Measurements from ENCODE around the gene CNNM4.
A peak's percentile ranks its signal among the peaks of the same experiment; 100 is the strongest.

CNNM4 gene

DNA sequence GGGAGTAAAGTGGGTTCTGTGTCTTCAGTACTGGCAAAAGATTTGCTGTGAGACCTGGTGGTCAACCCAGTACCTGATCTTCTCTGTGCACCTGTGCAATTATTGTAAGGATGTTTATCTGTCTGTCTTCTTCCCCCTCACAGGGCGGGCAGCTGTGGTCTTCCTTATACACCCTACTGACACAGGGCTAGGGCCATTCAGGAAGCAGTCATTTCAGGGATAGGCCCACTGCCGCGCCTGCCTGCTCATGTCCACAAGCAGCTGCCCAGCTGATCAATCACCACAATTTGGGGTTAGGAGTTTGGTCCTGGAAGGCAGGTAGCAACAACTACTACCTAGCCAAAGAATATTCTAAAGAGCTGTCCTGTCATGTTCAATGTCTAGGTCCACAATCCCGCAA lies 1.2 kb upstream of the CNNM4 start:
- DNase-seq (ENCODE audit: low spot score), result no peak

- no peak for DNase-seq (ENCODE audit: low spot score)
Observed at GRCh38 chr2:96760986-96761832, 507 bp downstream of the CNNM4 start.

- DNase-seq (ENCODE audit: low spot score), result no peak
Observed at GRCh38 chr2:96762529-96763311, 2.0 kb downstream of the CNNM4 start.

DNA sequence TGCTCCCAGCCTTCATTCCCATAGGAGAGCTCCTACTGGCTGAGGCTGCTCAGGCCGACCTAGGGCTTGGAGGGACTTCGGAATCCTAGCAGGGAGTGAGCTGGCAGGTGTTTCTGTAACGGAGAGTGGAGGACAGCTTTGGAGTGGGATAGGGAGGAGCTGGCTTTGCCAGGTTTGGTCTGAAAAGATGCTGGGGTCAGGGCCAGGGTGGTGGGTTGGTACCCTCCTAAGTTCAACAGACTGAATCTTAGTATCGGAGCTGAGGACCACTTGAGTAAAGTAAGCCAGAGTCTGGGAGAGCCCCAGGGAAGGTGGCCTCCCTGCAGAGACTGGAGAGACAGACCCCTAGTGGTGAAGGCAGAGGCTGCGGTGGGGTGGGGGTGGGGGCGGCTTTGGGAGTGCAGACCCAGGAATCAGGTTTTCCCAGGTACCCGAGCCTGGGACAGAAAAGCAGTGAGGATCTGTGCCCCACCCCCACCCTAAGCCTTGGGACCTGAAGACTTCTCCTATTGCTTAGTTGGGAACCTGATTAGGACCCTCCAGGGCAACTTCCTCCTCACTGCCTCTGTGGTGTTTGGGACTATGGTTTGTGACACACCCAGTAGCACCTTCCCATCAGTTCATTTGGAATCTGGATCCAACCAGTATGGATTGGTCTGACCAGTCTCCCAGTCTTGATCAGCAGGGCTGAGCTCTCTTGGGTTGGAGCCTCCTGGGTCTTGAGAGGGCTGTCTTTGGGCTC lies 3.0 kb downstream of the CNNM4 start:
- peak; percentile 45 for DNase-seq (ENCODE audit: low spot score)

DNA sequence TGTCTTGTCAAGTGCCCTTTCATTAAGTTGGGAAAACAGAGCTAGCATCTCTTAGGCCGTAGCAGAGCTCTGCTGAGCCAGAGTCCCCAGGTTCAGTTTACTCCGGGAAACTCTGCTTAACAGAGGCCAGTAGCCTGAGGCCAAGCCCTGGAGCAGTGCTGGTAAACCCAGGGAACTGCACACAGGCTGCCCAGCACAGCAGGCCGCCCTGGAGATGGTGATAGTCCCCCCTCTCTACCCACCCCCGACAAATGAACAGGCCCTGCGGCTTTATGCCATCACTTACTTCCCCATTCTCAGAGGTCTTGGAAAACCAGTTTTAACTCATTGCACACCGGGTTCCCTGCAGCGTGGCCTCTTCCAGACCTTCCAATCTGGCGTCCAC lies 3.5 kb downstream of the CNNM4 start:
- DNase-seq (ENCODE audit: low spot score), result no peak

DNA sequence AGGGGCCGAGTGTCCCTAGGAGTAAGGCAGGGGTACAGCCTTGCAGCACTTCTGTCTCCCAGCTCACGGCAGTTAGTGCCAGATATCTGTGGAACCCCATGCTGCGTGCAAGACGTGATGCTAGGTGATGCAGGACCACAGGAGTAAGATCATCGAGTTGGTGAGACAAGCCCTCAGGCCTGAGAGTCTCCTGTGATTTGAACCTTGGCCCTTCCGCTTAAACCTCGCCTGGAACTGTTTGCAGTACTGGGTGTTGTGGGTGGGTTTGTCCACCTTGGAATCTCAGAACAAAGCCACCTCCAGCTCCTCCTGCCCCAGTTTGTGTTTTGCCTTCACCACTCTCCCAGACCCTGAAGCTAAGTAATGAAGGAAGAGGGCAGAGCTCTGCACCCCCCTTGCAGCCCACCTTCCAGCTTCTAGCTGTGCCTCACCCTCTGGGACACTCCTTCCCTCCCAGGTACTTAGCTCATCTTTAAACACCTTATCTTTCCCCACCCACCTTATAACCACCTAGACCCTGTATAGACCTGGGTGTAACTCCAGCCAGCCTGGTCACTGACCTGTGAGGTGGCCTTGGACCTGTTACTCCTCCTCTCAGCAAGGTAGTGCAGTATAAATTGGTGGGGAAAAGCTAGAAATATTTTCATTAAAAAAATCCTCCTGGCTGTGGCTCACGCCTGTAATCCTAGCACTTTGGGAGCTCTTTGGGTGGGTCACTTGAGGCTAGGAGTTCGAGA lies 6.6 kb downstream of the CNNM4 start:
- no peak for DNase-seq (ENCODE audit: low spot score)

DNA sequence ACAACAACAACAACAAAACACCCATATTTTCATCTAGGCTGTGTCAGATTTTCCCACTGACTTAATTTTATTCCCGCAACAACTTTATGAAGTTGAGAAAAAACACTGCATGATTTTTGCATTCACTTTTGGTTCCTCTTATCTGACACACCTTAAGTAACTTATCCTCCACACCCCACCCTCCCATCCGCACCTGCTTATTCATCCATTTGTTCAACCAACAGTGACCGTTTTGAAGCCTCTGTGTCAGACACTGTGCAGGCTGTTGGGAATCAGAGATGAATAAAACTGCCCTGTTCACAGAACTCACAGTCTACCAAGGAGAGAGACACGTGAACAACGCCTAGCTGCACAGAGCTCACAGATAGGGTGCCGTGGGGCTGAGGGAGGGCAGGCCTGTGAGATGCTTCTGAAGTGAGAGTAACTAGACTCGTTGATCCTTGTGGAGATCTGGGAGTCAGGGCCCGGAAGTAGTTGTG lies 7.4 kb downstream of the CNNM4 start:
- DNase-seq (ENCODE audit: low spot score), result no peak

DNA sequence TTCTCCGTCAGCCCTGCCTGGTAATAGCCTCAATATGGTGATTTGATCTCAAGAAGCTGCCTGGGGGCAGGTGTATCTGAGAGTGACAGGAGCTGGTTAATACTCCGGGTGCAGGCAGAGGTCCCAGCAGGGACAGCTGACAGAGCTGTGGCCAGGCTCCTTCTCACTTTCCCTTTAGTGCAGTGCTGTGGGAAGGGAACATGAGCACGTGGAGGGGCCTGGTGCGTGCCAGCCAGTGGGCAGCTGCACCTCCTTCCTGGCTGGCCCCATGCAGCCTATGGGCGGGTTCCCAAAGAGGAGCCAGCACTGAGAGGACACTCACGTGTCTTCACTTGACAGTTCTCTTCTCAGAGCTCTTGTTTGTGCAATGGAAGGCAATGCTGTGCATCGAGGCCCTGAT lies 9.1 kb downstream of the CNNM4 start:
- DNase-seq (ENCODE audit: low spot score), result no peak

DNA sequence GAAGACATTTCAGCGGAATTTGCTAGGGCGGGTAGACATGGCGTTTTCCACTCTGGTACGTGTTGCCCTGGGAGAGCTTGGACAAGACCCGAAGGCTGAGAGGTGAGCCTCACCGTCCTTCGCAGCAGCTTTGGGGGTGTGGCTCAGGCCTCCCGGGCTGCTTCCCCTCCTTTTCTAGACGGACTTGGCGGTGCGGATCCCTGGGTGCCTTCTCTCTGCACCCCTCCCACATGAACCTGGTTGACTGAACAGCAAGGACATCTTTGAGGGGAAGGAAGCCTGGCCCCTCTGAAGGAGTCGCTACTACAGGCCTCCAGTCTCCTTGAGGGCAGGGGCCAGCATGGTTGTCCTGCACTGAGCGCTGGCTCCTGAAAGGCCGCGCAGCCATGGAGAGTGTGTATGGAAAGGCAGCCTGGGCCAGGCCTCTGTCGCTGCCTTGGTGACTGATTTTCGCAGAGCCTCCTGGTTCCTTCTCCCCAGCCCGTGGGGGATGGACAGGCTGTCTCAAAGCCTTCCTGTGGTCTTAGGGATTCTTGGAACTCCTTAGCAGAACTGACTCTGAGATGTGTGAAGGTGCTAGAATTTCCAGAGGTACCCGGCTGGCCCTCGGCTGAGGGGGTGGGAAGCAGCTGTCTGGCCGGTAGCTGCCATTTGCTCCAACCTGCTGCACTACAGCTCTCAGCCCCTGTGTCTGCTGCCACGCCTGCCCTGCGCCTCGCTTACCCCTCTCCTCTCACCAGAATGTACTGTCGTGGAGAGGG lies 9.9 kb downstream of the CNNM4 start:
- no peak for DNase-seq (ENCODE audit: low spot score)

DNA sequence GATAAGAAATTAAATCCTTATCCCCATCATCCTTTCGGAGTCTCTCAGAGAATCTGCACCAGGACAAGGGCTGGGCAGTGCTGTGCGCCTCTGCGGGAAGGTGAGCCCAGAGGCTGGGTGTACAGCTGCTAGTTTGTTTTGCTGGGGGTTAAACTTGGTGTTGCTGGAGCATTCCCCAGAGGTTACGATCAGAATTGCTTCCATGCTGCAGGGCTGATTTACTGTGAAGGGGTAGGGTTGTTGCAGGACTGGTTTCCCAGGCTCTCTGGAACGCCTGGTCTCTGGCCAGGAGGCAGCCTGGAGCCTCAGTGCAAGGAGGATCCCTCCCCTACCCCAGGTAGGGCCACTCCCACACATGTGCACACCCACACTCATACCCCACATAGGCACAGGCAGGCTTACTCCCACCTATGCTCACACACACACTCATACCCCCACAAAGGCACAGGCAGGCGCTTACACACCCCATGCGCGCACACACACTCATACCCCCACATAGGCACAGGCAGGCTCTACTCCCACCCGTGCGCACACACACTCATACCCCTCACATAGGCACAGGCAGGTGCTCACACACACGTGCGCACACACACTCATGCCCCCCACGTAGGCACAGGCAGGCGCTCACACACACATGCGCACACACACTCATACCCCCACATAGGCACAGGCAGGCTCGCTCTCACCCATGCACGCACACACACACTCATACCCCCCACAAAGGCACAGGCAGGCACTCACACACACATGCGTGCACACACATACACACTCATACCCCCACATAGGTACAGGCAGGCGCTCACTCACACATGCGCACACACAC lies 11.3 kb downstream of the CNNM4 start:
- DNase-seq (ENCODE audit: low spot score), result no peak

GRCh38 chr2:96772903-96773671 lies 12.4 kb downstream of the CNNM4 start:
- no peak for DNase-seq (ENCODE audit: low spot score)

DNA sequence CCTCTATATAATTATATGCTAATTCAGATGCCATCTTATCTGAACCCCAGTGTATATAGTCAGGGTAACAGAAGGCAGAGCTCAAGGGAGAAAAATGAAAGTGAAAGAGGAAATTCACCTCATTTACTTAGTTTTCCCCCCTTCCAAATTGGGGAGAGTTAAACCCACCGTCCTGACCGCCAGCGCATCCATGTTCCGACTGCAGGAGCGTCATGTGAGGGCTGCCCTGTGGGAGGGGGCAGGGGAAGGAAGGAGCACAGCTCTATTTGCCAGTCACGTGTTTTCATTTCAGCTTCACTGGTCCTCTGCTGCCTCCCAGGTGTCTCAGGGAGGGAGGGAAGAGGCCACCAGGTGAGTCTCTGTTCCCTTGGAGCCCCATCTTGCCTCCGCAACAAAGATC lies 13.2 kb downstream of the CNNM4 start:
- no peak for DNase-seq (ENCODE audit: low spot score)

GRCh38 chr2:96775160-96775559 lies 14.5 kb downstream of the CNNM4 start:
- no peak for DNase-seq (ENCODE audit: low spot score)

- no peak for DNase-seq (ENCODE audit: low spot score)
Observed at GRCh38 chr2:96783388-96783787, 22.7 kb downstream of the CNNM4 start.

DNA sequence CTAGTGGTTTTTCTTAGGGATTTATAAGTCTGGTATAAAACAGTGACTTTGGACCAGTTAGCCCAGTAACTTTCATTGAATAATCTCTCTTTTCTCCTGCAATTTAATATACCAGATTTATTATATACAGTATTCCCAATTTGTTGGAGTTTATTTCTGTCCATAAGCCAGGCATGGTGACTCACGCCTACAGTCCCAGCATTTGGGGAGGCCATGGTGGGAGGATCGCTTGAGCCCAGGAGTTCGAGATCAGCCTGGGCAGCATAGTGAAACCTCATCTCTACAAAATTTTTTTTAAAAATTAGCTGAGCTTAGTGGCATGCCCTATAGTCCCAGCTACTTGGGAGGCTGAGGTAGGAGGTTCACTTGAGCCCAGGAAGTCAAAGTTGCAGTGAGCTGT lies 26.7 kb downstream of the CNNM4 start:
- DNase-seq (ENCODE audit: low spot score), result no peak

- peak; percentile 31 for DNase-seq (ENCODE audit: low spot score)
Observed at GRCh38 chr2:96788442-96789244, 27.9 kb downstream of the CNNM4 start.

DNA sequence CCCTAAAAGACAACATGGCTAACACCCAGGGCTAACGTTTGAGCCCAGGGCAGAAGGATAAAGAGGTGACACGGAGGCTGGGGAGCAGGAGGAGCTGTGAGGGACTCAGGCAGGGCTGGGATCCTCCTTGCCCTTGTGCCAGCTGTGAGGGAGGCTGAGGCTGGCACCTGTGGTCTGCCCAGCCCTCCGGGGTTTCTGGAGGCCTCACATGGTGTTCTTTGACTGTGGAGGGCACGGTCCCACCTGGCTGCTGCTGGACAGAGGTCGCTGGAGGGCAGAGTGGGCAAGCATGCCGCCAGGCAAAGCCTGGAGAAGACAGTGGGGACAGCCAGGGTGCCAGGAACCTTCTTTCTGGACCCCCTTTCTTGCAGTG lies 28.5 kb downstream of the CNNM4 start:
- DNase-seq (ENCODE audit: low spot score), result no peak

Data from GM03348 (cell line).